ENCODE results near the gene STX1A. TPM values are rescaled to one million over a fixed set of nuclear protein-coding genes. Genes with fewer than 3 reads are reported as not detected.
A peak's percentile ranks its signal among the peaks of the same experiment; 100 is the strongest.

Gene STX1A
- total and polyA plus RNA-seq, 2 of the 13 experiments (the other 11 are each of a cell fraction or from before 2014, with no cell fraction given): 6.1 to 12.2 TPM

DNA sequence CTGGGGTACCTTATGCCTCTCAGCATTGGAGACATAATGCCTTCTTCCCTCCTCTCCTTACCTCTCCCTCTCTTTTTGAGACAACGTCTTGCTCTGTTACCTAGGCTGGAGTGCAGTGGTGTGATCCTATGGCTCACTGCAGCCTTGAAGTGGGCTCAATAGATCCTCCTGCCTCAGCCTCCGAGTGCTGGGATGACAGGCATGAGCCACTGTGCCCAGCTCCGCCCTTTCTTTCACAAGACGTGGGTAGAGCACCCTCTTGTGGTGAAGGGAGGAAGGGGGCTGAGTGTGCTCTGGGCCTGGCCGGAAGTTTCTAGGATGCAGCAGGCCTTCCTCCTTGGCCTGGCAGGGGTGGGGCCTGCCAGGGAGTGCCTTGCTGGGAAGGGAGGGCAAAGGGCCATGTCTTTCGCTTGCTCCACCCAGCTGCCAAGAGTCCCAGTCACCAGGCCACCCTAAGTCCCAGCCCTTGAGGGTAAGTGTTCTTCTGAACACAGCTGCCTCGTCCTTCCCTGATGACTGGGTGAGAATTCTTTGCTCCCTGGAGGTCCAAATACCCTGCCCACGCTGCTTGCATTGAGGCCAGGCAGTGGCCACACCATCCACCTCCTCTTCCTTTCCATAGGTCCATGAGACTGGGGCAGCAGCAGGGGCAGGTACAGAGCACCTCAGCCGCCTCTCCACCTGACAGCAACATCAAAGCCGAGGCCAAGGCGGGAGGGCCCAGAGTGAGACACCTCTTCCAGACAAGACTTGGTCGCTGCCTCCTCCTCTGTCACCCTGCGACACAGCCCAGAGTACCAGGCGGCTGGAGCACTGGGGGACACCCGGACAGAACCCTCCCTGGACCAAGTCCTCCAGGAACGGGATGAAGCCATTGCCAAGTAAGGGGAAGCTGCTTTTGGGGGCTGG lies 15.4 kb upstream of the STX1A start (continued):
- TF ChIP-seq, protein P1, sequence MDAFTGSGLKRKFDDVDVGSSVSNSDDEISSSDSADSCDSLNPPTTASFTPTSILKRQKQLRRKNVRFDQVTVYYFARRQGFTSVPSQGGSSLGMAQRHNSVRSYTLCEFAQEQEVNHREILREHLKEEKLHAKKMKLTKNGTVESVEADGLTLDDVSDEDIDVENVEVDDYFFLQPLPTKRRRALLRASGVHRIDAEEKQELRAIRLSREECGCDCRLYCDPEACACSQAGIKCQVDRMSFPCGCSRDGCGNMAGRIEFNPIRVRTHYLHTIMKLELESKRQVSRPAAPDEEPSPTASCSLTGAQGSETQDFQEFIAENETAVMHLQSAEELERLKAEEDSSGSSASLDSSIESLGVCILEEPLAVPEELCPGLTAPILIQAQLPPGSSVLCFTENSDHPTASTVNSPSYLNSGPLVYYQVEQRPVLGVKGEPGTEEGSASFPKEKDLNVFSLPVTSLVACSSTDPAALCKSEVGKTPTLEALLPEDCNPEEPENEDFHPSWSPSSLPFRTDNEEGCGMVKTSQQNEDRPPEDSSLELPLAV (CRISPR knock-in tag; conservative IDR thresholded peaks at IDR 0.05; ENCODE audit: low read depth): no peak
- TF ChIP-seq ZNF160 (CRISPR knock-in tag; IDR thresholded peaks at IDR 0.05): no peak
- TF ChIP-seq, protein P2, sequence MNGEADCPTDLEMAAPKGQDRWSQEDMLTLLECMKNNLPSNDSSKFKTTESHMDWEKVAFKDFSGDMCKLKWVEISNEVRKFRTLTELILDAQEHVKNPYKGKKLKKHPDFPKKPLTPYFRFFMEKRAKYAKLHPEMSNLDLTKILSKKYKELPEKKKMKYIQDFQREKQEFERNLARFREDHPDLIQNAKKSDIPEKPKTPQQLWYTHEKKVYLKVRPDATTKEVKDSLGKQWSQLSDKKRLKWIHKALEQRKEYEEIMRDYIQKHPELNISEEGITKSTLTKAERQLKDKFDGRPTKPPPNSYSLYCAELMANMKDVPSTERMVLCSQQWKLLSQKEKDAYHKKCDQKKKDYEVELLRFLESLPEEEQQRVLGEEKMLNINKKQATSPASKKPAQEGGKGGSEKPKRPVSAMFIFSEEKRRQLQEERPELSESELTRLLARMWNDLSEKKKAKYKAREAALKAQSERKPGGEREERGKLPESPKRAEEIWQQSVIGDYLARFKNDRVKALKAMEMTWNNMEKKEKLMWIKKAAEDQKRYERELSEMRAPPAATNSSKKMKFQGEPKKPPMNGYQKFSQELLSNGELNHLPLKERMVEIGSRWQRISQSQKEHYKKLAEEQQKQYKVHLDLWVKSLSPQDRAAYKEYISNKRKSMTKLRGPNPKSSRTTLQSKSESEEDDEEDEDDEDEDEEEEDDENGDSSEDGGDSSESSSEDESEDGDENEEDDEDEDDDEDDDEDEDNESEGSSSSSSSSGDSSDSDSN (CRISPR knock-in tag; IDR thresholded peaks at IDR 0.05): peak; percentile 44
- 0 out of 2 replicates have a peak, but pooled peaks have one; percentile 48 for TF ChIP-seq BORCS8-MEF2B (CRISPR knock-in tag; IDR thresholded peaks at IDR 0.05)
- TF ChIP-seq EED (CRISPR knock-in tag; IDR thresholded peaks at IDR 0.05): 0 out of 2 replicates have a peak, but pooled peaks have one; percentile 58
- peak; percentile 51; the same call in 1 of the 2 replicates for TF ChIP-seq ZSCAN9 (CRISPR knock-in tag; IDR thresholded peaks at IDR 0.05; ENCODE audit: borderline replicate concordance)
- TF ChIP-seq MLLT10 (CRISPR knock-in tag; IDR thresholded peaks at IDR 0.05): no peak
- TF ChIP-seq RELA (CRISPR knock-in tag; IDR thresholded peaks at IDR 0.05): 0 out of 2 replicates have a peak, but pooled peaks have one; percentile 64
- TF ChIP-seq, protein P3, sequence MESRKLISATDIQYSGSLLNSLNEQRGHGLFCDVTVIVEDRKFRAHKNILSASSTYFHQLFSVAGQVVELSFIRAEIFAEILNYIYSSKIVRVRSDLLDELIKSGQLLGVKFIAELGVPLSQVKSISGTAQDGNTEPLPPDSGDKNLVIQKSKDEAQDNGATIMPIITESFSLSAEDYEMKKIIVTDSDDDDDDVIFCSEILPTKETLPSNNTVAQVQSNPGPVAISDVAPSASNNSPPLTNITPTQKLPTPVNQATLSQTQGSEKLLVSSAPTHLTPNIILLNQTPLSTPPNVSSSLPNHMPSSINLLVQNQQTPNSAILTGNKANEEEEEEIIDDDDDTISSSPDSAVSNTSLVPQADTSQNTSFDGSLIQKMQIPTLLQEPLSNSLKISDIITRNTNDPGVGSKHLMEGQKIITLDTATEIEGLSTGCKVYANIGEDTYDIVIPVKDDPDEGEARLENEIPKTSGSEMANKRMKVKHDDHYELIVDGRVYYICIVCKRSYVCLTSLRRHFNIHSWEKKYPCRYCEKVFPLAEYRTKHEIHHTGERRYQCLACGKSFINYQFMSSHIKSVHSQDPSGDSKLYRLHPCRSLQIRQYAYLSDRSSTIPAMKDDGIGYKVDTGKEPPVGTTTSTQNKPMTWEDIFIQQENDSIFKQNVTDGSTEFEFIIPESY (CRISPR knock-in tag; IDR thresholded peaks at IDR 0.05): peak; percentile 43
- TF ChIP-seq, protein P4, sequence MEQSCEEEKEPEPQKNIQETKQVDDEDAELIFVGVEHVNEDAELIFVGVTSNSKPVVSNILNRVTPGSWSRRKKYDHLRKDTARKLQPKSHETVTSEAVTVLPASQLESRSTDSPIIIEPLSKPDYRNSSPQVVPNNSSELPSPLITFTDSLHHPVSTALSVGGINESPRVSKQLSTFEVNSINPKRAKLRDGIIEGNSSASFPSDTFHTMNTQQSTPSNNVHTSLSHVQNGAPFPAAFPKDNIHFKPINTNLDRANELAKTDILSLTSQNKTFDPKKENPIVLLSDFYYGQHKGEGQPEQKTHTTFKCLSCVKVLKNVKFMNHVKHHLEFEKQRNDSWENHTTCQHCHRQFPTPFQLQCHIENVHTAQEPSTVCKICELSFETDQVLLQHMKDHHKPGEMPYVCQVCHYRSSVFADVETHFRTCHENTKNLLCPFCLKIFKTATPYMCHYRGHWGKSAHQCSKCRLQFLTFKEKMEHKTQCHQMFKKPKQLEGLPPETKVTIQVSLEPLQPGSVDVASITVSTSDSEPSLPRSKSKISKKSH (CRISPR knock-in tag; IDR thresholded peaks at IDR 0.05; ENCODE audit: borderline replicate concordance): peak; percentile 76; the same call in 1 of the 2 replicates
- peak; percentile 50; the same call in 1 of the 2 replicates for TF ChIP-seq RXRB (CRISPR knock-in tag; IDR thresholded peaks at IDR 0.05; ENCODE audit: borderline replicate concordance)
- TF ChIP-seq LCORL (IDR thresholded peaks at IDR 0.05): no peak
- TF ChIP-seq LCORL (CRISPR knock-in tag; IDR thresholded peaks at IDR 0.05): peak; percentile 48; the same call in 1 of the 2 replicates
- TF ChIP-seq ZFP82 (CRISPR knock-in tag; IDR thresholded peaks at IDR 0.05; ENCODE audit: borderline replicate concordance): no peak
- TF ChIP-seq, protein P5, sequence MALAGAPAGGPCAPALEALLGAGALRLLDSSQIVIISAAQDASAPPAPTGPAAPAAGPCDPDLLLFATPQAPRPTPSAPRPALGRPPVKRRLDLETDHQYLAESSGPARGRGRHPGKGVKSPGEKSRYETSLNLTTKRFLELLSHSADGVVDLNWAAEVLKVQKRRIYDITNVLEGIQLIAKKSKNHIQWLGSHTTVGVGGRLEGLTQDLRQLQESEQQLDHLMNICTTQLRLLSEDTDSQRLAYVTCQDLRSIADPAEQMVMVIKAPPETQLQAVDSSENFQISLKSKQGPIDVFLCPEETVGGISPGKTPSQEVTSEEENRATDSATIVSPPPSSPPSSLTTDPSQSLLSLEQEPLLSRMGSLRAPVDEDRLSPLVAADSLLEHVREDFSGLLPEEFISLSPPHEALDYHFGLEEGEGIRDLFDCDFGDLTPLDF (CRISPR knock-in tag; IDR thresholded peaks at IDR 0.05): no peak
- TF ChIP-seq, protein P6, sequence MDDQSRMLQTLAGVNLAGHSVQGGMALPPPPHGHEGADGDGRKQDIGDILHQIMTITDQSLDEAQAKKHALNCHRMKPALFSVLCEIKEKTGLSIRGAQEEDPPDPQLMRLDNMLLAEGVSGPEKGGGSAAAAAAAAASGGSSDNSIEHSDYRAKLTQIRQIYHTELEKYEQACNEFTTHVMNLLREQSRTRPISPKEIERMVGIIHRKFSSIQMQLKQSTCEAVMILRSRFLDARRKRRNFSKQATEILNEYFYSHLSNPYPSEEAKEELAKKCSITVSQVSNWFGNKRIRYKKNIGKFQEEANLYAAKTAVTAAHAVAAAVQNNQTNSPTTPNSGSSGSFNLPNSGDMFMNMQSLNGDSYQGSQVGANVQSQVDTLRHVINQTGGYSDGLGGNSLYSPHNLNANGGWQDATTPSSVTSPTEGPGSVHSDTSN (CRISPR knock-in tag; IDR thresholded peaks at IDR 0.05; ENCODE audit: borderline replicate concordance): no peak
- TF ChIP-seq RAD21 (CRISPR knock-in tag; IDR thresholded peaks at IDR 0.05): peak; percentile 85
- TF ChIP-seq GTF2F1 (IDR thresholded peaks at IDR 0.05; ENCODE audit: low read length): no peak
